Activated T-cell treated with anti-CD3 and anti-CD28 coated beads, Interleukin-2, amount 50 U/mL, for 72 hours (primary cell): ENCODE data around the gene ZNF425. TPM values are rescaled to one million over a fixed set of nuclear protein-coding genes. Genes with fewer than 3 reads are reported as not detected.
A peak's percentile ranks its signal among the peaks of the same experiment; 100 is the strongest.

Source experiments
- ATAC-seq, 2 donors: fragments of 150-1000 bp; cut with Tn5 transposase; replicated peaks in 1 of 2; 2 replicates each; pipeline ENCODE4 v1.10.0; 2021; ENCODE audit warnings: moderate library complexity in 2 of 2, mild to moderate bottlenecking in 1 of 2
- DNase-seq, 2 donors: peaks; one replicate each; pipeline ENCODE4 v3.0.0; 2021 to 2022; ENCODE audit warnings: mixed read lengths in 1 of 2
- H3K27ac Mint-ChIP-seq: one replicate; pipeline ENCODE4 v1.8.0; 2022; ENCODE audit warnings: mild to moderate bottlenecking, moderate library complexity, mixed read lengths
- H3K27me3 Mint-ChIP-seq: one replicate; pipeline ENCODE4 v1.8.0; 2022; ENCODE audit warnings: low read depth, mixed read lengths
- H3K36me3 Mint-ChIP-seq, 2 donors: one replicate each; pipeline ENCODE4 v1.8.0; 2022; ENCODE audit warnings: mixed read lengths in 2 of 2, mild to moderate bottlenecking in 1 of 2; ENCODE audit not compliant: insufficient read depth in 2 of 2
- H3K4me1 Mint-ChIP-seq: one replicate; pipeline ENCODE4 v1.8.0; 2022; ENCODE audit warnings: low read depth, mixed read lengths
- H3K4me3 Mint-ChIP-seq, 2 donors: one replicate each; pipeline ENCODE4 v1.8.0; 2022; ENCODE audit warnings: mild to moderate bottlenecking in 2 of 2, mixed read lengths in 2 of 2, moderate library complexity in 2 of 2
- H3K9me3 Mint-ChIP-seq, 2 donors: one replicate each; pipeline ENCODE4 v1.8.0; 2022; ENCODE audit warnings: mixed read lengths in 2 of 2
- total RNA-seq, 2 donors: library from RNA; stranded (reverse); gene quantifications; one replicate each; pipeline ENCODE4 v1.2.3, GENCODE V29; 2022

ZNF425 gene, protein sequence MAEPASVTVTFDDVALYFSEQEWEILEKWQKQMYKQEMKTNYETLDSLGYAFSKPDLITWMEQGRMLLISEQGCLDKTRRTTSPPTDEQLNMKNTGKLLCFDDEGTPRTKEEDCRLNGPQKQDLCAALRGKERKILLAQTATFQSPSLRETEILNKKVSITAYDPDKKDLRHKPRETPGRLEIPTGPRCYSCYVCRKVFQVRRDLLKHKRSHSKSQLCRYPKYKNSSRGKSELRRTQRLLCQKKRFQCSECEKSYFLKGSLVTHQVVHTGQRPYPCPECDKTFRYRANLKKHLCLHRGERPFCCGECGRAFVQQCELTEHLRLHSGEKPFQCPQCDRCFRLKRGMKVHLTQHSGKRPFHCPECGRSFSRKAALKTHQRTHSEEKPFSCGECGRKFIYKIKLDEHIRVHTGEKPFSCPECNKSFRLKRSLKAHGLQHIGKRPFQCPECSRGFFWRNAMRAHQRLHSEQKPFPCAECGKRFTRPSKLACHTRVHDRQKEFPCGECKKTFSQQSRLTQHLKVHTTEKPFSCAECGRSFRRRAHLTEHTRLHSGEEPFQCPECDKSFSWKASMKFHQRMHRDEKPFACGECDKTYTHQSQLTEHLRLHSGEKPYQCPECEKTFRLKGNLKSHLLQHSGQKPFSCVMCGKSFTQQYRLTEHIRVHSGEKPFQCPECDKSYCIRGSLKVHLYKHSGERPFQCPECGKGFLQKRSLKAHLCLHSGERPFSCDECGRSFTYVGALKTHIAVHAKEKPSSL
- 1 to 10 TPM; 2.8 to 3.6 TPM for total RNA-seq

DNA sequence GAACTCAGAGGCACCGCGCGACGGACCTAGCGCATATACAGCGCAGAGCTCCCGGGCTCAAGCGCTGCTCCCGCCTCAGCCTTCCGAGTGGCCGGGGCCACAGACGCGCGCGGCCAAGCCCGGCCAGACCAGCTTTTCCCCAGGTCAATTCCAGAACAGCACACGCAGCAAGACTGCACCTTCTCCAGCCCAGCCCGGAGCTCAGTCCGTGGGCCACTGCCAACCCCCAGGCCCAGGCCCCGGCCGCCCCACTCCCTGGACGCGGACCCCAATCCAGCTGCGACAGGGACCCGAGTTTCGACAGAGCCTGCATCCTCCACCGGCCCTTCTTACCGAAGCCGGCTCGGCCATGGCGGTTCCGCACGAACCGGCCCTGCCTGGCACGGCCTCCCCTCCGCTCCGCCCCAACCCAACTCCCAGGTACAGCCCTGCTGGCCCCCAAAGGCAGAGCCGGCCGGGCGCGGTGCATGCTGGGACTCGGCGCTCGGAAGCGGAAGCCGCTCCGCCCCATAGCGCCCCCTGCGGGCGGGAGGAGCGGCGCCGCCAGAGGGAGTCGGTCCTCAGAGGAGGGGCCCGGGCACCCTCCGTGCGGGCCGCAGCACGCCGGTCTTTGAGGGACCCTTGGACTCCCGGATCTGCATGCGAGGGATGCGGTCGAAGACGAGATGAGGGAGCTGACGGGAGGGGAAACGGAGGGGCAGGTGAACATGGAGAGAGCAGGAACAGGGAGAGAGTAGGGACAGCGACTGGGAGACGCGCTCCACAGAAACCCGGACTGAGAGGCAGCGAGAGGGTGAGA, at the start of gene ZNF425:
ZNF425 (minus strand) TSS at position 462 of the 799 bp plus-strand sequence; CDS start at position 351, 111 bp downstream.
- DNase-seq (peak; percentile 95 to 98), ATAC-seq (peak; percentile 89)
- H3K9me3 Mint-ChIP-seq: peaks cover 5% of the 10 kb centered on the region in 2 donors
- peaks cover 12 to 23% of the 10 kb centered on the region in 2 donors for H3K36me3 Mint-ChIP-seq
- H3K27me3 Mint-ChIP-seq: no peaks in the 10 kb centered on the region
- H3K4me1 Mint-ChIP-seq: peaks cover 26% of the 10 kb centered on the region
- H3K27ac Mint-ChIP-seq: peak within 1 kb of the TSS; percentile 95
- peak within 1 kb of the TSS; percentile 94 to 100 for H3K4me3 Mint-ChIP-seq

- H3K27me3 Mint-ChIP-seq: no peaks in the 10 kb centered on the region
- no peaks in the 10 kb centered on the region for H3K4me1 Mint-ChIP-seq
- peak overlapping the region; percentile 24 for H3K27ac Mint-ChIP-seq
- no peak overlapping the region for H3K4me3 Mint-ChIP-seq
- no peak for DNase-seq
- H3K9me3 Mint-ChIP-seq: no peaks in the 10 kb centered on the region
- no peak for ATAC-seq
- H3K36me3 Mint-ChIP-seq: peaks cover 13 to 17% of the 10 kb centered on the region in 2 donors
Observed at GRCh38 chr7:149175150-149175549, 49.0 kb upstream of the ZNF425 start.

GRCh38 chr7:149172534-149172920, 46.4 kb upstream of the ZNF425 start:
- Mint-ChIP-seq H3K27me3 (no peaks in the 10 kb centered on the region), H3K27ac (peak overlapping the region; percentile 42), H3K9me3 (no peaks in the 10 kb centered on the region), H3K4me1 (no peaks in the 10 kb centered on the region), H3K36me3 (peaks cover 13 to 15% of the 10 kb centered on the region in 2 donors), H3K4me3 (no peak overlapping the region)
- no peak for DNase-seq
- ATAC-seq: no peak

DNA sequence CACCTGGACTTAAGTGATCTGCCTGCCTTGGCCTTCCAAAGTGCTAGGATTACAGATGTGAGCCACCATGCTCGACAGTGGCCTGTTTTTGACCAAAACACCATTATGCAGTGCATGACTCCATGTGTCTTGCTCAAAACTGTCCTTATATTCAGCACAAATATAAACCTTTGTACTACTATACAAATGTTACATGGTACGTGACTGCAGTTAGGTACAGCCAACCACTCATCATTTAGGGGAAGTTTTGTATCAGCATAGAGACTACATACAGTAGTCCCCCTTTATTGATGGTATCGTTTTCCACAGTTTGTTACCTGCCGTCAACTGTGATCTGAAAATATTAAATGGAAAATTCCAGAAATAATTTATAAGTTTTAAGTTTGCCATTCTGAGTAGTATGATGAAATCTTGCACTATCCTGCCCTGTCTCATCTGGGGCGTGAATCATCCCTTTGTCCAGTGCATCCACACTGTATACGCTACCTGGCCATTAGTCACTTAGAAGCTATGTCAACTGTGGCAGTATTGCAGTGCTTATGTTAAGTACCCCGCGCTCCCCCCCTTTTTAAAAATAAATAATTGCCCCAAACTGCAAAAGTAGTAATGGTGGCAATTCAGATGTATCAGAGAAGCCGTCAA, 45.9 kb upstream of the ZNF425 start:
- peak in 1 of 2 donors; percentile 53 for ATAC-seq
- H3K4me1 Mint-ChIP-seq: no peaks in the 10 kb centered on the region
- H3K4me3 Mint-ChIP-seq: no peak overlapping the region
- DNase-seq: no peak
- H3K9me3 Mint-ChIP-seq: no peaks in the 10 kb centered on the region
- H3K36me3 Mint-ChIP-seq: peaks cover 10 to 15% of the 10 kb centered on the region in 2 donors
- H3K27me3 Mint-ChIP-seq: no peaks in the 10 kb centered on the region
- H3K27ac Mint-ChIP-seq: peak overlapping the region; percentile 57

DNA sequence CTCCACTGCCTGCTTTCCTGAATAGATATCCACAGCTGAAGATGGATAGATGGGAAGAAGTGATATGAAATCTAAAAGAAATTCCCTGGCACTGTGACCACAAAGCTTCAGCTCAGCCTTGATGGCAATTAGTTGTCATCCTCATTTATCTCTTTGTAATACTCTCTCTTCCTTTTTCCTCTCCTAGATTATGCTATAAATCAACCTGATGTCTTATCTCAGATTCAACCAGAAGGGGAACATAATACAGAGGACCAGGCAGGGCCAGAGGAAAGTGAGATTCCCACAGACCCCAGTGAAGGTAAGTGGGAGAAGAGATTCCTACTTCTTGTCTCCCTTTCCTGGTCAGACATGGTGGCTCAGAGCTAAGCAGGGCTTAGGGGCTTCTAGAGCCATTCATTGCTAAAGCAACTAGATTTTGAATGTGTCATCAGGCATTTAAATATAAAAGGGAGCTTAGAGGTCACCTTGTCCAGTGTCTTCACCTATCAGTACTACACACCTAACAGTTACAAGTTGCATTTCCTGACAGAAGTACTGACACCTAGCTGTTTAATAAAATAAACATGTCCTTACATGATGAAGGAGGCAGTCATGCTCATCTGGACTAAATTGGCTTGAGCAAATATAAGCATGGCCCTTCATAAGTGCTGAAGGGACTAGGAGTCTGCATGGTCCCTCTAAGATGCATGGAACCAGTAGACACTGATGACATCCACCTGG, 40.7 kb upstream of the ZNF425 start:
- ATAC-seq (no peak), DNase-seq (no peak)
- Mint-ChIP-seq H3K36me3 (peaks cover 6 to 19% of the 10 kb centered on the region in 2 donors), H3K4me1 (peaks cover 7% of the 10 kb centered on the region), H3K27me3 (no peaks in the 10 kb centered on the region), H3K9me3 (no peaks in the 10 kb centered on the region), H3K4me3 (no peak overlapping the region), H3K27ac (peak overlapping the region; percentile 15)

- H3K9me3 Mint-ChIP-seq: no peaks in the 10 kb centered on the region
- ATAC-seq (peak in 1 of 2 donors; percentile 26), DNase-seq (no peak)
- no peaks in the 10 kb centered on the region for H3K27me3 Mint-ChIP-seq
- peak overlapping the region; percentile 15 for H3K27ac Mint-ChIP-seq
- H3K4me3 Mint-ChIP-seq: no peak overlapping the region
- peaks cover 12% of the 10 kb centered on the region for H3K4me1 Mint-ChIP-seq
- H3K36me3 Mint-ChIP-seq: peaks cover 8 to 19% of the 10 kb centered on the region in 2 donors
Observed at GRCh38 chr7:149166142-149166541, 40.0 kb upstream of the ZNF425 start.

- Mint-ChIP-seq H3K27me3 (no peaks in the 10 kb centered on the region), H3K4me1 (peaks cover 27% of the 10 kb centered on the region), H3K27ac (peak overlapping the region; percentile 72), H3K9me3 (no peaks in the 10 kb centered on the region), H3K36me3 (peaks cover 10 to 17% of the 10 kb centered on the region in 2 donors), H3K4me3 (peak overlapping the region in 1 of 2 donors; percentile 52)
- ATAC-seq: peak; percentile 59 to 92
- peak in 1 of 2 donors; percentile 22 for DNase-seq
Observed at GRCh38 chr7:149161241-149161848, 35.2 kb upstream of the ZNF425 start.

GRCh38 chr7:149156898-149157297, 30.8 kb upstream of the ZNF425 start:
- no peak for DNase-seq
- Mint-ChIP-seq H3K27me3 (no peaks in the 10 kb centered on the region), H3K27ac (no peak overlapping the region), H3K4me1 (peaks cover 31% of the 10 kb centered on the region), H3K36me3 (peaks cover 12 to 20% of the 10 kb centered on the region in 2 donors), H3K9me3 (no peaks in the 10 kb centered on the region), H3K4me3 (no peak overlapping the region)
- no peak for ATAC-seq

DNA sequence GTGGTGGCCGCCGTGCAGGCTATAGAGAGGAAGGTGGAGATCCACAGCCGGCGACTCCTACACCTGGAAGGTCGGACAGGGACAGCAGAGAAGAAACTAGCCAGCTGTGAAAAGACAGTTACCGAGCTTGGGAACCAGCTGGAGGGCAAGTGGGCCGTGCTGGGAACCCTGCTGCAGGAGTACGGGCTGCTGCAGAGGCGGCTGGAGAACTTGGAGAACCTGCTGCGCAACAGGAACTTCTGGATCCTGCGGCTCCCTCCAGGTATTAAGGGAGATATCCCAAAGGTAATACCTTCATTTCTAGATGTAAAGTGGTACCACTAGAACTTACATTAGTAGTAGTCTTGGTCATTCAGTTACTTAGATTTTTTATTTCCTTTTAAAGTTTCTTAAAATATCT, 27.9 kb upstream of the ZNF425 start:
- Mint-ChIP-seq H3K36me3 (peaks cover 13 to 20% of the 10 kb centered on the region in 2 donors), H3K27ac (no peak overlapping the region)

GRCh38 chr7:149153346-149153745, 27.2 kb upstream of the ZNF425 start:
- DNase-seq: no peak
- Mint-ChIP-seq H3K4me3 (no peak overlapping the region), H3K36me3 (peaks cover 13 to 22% of the 10 kb centered on the region in 2 donors), H3K27me3 (no peaks in the 10 kb centered on the region), H3K9me3 (no peaks in the 10 kb centered on the region), H3K27ac (no peak overlapping the region), H3K4me1 (peaks cover 34% of the 10 kb centered on the region)
- no peak for ATAC-seq

More for the DNA sequence above, 27.9 kb upstream of the ZNF425 start:
- Mint-ChIP-seq H3K9me3 (no peaks in the 10 kb centered on the region), H3K27me3 (no peaks in the 10 kb centered on the region), H3K4me1 (peaks cover 28% of the 10 kb centered on the region), H3K4me3 (no peak overlapping the region)
- DNase-seq: no peak
- ATAC-seq: no peak

DNA sequence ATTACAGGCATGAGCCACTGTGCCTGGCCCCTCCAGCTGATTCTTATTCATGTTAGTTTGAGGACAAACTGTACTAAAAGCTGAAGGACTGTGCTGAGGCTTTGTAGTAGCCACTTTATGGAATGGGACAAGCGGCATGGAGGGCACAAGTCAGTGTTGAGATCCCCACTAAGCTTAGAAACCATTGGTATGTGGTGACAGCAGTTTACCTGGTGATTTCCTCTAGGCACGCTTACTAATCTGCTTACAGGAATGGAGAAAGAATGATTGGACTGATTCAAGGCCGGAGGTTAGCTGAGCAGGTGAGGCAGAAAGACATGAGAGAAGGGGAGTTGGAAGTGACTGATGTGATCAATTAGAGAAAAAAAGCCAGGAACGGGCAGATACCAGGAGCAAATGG, 24.9 kb upstream of the ZNF425 start:
- ATAC-seq: no peak
- no peak for DNase-seq
- Mint-ChIP-seq H3K4me1 (peaks cover 37% of the 10 kb centered on the region), H3K4me3 (no peak overlapping the region), H3K27ac (peak overlapping the region; percentile 9), H3K27me3 (no peaks in the 10 kb centered on the region), H3K9me3 (no peaks in the 10 kb centered on the region), H3K36me3 (peaks cover 10 to 16% of the 10 kb centered on the region in 2 donors)
